22Rv1 (cell line): Measurements from ENCODE around the gene TRIB2.

Source experiments
- H3K27ac ChIP-seq: fragments of 450-650 bp; 2 replicates; pipeline ENCODE4 v1.5.1; 2017
- CTCF ChIP-seq: fragments of 450-650 bp; IDR thresholded peaks from 2 replicates; pipeline ENCODE4 v1.5.1; 2017; ENCODE audit warnings: mild to moderate bottlenecking
- ZFX ChIP-seq: fragments of 450-650 bp; IDR thresholded peaks from 2 replicates; pipeline ENCODE4 v1.6.1; 2017; ENCODE audit warnings: antibody characterized with exemption, borderline replicate concordance

The TRIB2 gene

GRCh38 chr2:12771154-12771553, 54.4 kb downstream of the TRIB2 start:
- H3K27ac ChIP-seq = no peak overlapping the region
- no peak for TF ChIP-seq CTCF
- no peak for TF ChIP-seq ZFX

GRCh38 chr2:12773586-12774394, 57.1 kb downstream of the TRIB2 start:
- TF ChIP-seq ZFX = no peak
- TF ChIP-seq CTCF = no peak
- H3K27ac ChIP-seq = no peak overlapping the region

- H3K27ac ChIP-seq = no peak overlapping the region
- TF ChIP-seq ZFX (no peak), CTCF (no peak)
Observed at GRCh38 chr2:12774395-12774727, 57.6 kb downstream of the TRIB2 start.

GRCh38 chr2:12776521-12776961, 59.8 kb downstream of the TRIB2 start:
- TF ChIP-seq ZFX (no peak), CTCF (no peak)

GRCh38 chr2:12778369-12778768, 61.6 kb downstream of the TRIB2 start:
- H3K27ac ChIP-seq = no peak overlapping the region
- TF ChIP-seq ZFX = no peak
- no peak for TF ChIP-seq CTCF

More at GRCh38 chr2:12776521-12776961, 59.8 kb downstream of the TRIB2 start:
- no peak overlapping the region for H3K27ac ChIP-seq

GRCh38 chr2:12778811-12779579, 62.3 kb downstream of the TRIB2 start:
- TF ChIP-seq CTCF (no peak), ZFX (no peak)
- H3K27ac ChIP-seq = no peak overlapping the region

- TF ChIP-seq ZFX (no peak), CTCF (no peak)
- no peak overlapping the region for H3K27ac ChIP-seq
Observed at GRCh38 chr2:12781329-12781728, 64.6 kb downstream of the TRIB2 start.
